ENCODE measurements around the gene IL4I1. TPM values are rescaled to one million over a fixed set of nuclear protein-coding genes. Genes with fewer than 3 reads are reported as not detected.

Gene IL4I1
- total RNA-seq, 1 donor from 2014 or later = not detected

DNA sequence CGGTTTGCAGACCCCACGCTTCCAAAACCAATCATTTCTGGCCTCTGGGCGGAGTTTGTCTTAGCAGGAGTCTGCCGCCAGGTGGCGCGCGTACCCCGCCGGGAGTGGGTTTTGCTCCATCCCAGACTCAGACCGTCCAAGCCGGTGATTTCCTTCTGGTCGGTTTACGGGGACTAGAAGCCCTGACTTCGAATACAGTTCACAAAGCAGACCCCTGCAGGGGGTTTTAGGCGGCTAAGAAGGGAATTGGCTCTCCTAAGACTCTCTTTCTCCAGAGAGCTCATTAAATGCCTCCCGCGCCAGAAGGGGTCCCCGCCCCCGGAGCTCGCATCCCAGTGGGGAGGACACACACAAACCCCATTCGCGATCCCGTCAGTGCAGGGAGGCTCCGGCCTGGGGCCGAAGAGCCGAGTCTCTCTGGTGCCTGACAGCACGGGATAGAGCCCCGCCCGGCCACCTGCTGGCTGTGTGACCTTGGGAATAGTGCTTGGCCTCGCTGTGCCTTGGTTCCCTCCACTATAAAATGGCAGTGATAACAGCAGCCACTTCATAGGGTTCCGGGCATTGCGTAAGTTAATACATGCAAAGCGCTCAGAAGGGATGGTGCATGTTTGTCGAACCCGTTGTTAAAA, 41.2 kb upstream of the IL4I1 start:
- TF ChIP-seq, protein P1, sequence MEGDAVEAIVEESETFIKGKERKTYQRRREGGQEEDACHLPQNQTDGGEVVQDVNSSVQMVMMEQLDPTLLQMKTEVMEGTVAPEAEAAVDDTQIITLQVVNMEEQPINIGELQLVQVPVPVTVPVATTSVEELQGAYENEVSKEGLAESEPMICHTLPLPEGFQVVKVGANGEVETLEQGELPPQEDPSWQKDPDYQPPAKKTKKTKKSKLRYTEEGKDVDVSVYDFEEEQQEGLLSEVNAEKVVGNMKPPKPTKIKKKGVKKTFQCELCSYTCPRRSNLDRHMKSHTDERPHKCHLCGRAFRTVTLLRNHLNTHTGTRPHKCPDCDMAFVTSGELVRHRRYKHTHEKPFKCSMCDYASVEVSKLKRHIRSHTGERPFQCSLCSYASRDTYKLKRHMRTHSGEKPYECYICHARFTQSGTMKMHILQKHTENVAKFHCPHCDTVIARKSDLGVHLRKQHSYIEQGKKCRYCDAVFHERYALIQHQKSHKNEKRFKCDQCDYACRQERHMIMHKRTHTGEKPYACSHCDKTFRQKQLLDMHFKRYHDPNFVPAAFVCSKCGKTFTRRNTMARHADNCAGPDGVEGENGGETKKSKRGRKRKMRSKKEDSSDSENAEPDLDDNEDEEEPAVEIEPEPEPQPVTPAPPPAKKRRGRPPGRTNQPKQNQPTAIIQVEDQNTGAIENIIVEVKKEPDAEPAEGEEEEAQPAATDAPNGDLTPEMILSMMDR (IDR thresholded peaks at IDR 0.05; ENCODE audit: borderline replicate concordance) = peak; percentile 96
- peak; percentile 72 for DNase-seq
- no peaks in the 10 kb centered on the region for H3K36me3 ChIP-seq
- peak overlapping the region; percentile 34 for H3K4me3 ChIP-seq
- H3K9me3 ChIP-seq (replicated peaks) = no peaks in the 10 kb centered on the region
- H3K27me3 ChIP-seq (ENCODE audit: low read depth) = peaks cover 12% of the 10 kb centered on the region
- H3K27ac ChIP-seq (replicated peaks) = no peak overlapping the region
- intact Hi-C loops (cut with micrococcal nuclease) = loop anchor here (5.0 kb wide), 1 partner anchor 44 kb away; no protein-coding TSS in a partner anchor
- H3K4me1 ChIP-seq = peaks cover 4% of the 10 kb centered on the region

DNA sequence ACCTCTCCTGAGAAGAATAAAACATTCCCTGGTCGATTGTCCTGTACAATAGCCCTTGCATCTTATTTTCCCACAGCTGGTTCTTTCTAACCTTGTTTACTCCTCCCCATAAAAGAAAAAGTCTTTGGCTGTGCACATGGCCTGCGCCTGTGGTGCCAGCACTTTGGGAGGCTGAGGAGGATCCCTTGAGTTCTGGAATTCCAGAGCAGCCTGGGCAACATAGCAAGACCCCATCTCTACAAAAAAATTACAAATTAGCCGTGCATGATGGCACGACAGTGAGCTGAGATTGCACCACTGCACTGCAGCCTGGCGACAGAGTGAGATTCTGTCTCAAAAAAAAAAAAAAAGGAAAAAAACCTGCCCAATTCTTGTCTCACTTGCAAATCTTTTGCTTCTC, 39.9 kb upstream of the IL4I1 start:
- H3K36me3 ChIP-seq = no peaks in the 10 kb centered on the region
- intact Hi-C loops (cut with micrococcal nuclease) = loop anchor here (5.0 kb wide), 1 partner anchor 46 kb away; no protein-coding TSS in a partner anchor
- H3K27me3 ChIP-seq (ENCODE audit: low read depth) = peaks cover 12% of the 10 kb centered on the region
- H3K9me3 ChIP-seq (replicated peaks) = no peaks in the 10 kb centered on the region
- TF ChIP-seq, protein P1 (IDR thresholded peaks at IDR 0.05; ENCODE audit: borderline replicate concordance) = no peak
- H3K4me3 ChIP-seq = no peak overlapping the region
- H3K27ac ChIP-seq (replicated peaks) = no peak overlapping the region
- H3K4me1 ChIP-seq = peaks cover 4% of the 10 kb centered on the region
- no peak for DNase-seq

DNA sequence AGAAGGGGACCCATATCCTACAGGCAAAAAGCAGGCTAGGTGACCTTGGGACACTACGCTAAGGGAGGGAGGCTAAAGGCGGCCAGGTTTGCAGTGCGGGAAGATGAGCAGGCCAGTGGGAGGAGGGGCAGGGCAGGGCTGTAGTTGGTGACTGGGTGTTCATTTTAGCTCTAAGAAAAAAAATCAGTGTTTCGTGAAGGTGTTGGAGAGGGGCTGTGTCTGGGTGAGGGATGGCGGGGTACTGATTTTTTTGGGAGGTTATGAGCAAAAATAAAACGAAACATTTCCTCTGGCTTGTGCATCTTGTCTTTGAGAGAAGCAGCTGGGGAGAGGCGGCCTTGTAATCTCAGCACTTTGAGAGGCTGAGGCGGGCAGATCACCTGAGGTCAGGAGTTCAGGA, 37.0 kb upstream of the IL4I1 start:
- Histone ChIP-seq H3K27me3 (ENCODE audit: low read depth) (peaks cover 2% of the 10 kb centered on the region), H3K4me1 (peaks cover 11% of the 10 kb centered on the region), H3K9me3 (replicated peaks) (no peaks in the 10 kb centered on the region), H3K27ac (replicated peaks) (no peak overlapping the region), H3K36me3 (no peaks in the 10 kb centered on the region), H3K4me3 (no peak overlapping the region)
- intact Hi-C loops (cut with micrococcal nuclease) = no loop called here
- TF ChIP-seq, protein P1 (IDR thresholded peaks at IDR 0.05; ENCODE audit: borderline replicate concordance) = no peak
- no peak for DNase-seq

DNA sequence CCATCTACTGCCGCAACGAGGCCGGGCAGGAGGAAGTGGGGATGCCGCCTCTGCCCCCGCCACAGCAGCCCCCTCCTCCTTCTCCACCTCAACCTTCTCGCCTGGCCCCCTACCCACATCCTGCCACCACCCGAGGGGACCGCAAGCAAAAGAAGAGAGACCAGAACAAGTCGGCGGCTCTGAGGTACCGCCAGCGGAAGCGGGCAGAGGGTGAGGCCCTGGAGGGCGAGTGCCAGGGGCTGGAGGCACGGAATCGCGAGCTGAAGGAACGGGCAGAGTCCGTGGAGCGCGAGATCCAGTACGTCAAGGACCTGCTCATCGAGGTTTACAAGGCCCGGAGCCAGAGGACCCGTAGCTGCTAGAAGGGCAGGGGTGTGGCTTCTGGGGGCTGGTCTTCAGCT, 36.0 kb upstream of the IL4I1 start:
- Histone ChIP-seq H3K9me3 (replicated peaks) (no peaks in the 10 kb centered on the region), H3K27ac (replicated peaks) (no peak overlapping the region), H3K4me3 (no peak overlapping the region), H3K36me3 (peaks cover 1% of the 10 kb centered on the region), H3K27me3 (ENCODE audit: low read depth) (no peaks in the 10 kb centered on the region), H3K4me1 (peaks cover 17% of the 10 kb centered on the region)
- no peak for DNase-seq
- intact Hi-C loops (cut with micrococcal nuclease) = no loop called here
- TF ChIP-seq, protein P1 (IDR thresholded peaks at IDR 0.05; ENCODE audit: borderline replicate concordance) = no peak

DNA sequence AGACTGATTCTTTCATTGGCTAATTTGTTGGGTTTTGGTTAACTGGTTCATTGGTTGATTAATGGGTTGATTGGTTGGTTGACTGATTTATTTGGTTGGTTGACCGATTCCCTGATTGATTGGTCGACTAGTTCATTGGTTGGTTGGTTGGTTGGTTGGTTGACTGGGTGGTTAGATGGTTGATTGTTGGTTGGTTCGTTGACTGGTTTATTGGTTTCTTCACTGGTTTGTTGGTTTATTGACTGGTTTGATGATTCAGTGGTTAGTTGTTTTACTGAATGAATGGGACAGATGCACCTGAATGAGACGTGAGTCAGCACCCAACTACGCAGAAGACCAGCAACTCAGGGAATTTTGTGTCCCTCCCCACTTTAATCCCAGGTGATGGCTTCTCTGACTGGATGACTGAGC, 35.4 kb upstream of the IL4I1 start:
- intact Hi-C loops (cut with micrococcal nuclease) = no loop called here
- TF ChIP-seq, protein P1 (IDR thresholded peaks at IDR 0.05; ENCODE audit: borderline replicate concordance) = no peak
- peaks cover 8% of the 10 kb centered on the region for H3K36me3 ChIP-seq
- H3K9me3 ChIP-seq (replicated peaks) = no peaks in the 10 kb centered on the region
- DNase-seq = no peak
- H3K4me1 ChIP-seq = peaks cover 23% of the 10 kb centered on the region
- no peak overlapping the region for H3K27ac ChIP-seq (replicated peaks)
- no peak overlapping the region for H3K4me3 ChIP-seq
- H3K27me3 ChIP-seq (ENCODE audit: low read depth) = no peaks in the 10 kb centered on the region

Data from left ventricle myocardium inferior (tissue), 1 donor.